ENCODE measurements around the gene SOX6.

DNA sequence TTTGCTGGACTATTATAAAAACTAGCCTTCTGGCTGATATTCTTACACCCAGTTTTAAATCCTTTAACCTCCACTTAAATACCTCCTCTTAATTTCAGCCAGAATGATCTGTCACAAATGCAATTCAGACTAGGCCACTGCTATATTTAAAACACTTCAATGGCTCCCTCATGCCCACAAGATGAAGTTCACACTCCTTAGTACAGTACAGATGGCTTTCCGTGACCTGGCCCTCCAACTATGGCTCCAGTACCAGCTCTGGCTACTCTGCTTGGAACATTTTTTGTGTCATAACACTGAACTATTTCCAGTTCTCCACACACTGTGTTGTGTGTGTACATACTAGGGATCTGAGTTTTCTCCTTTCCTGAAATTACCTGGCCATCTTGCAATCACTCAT lies 353.4 kb downstream of the SOX6 start:
- TF ChIP-seq, protein P1, sequence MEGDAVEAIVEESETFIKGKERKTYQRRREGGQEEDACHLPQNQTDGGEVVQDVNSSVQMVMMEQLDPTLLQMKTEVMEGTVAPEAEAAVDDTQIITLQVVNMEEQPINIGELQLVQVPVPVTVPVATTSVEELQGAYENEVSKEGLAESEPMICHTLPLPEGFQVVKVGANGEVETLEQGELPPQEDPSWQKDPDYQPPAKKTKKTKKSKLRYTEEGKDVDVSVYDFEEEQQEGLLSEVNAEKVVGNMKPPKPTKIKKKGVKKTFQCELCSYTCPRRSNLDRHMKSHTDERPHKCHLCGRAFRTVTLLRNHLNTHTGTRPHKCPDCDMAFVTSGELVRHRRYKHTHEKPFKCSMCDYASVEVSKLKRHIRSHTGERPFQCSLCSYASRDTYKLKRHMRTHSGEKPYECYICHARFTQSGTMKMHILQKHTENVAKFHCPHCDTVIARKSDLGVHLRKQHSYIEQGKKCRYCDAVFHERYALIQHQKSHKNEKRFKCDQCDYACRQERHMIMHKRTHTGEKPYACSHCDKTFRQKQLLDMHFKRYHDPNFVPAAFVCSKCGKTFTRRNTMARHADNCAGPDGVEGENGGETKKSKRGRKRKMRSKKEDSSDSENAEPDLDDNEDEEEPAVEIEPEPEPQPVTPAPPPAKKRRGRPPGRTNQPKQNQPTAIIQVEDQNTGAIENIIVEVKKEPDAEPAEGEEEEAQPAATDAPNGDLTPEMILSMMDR (IDR thresholded peaks at IDR 0.05), result no peak
- no peak for TF ChIP-seq POLR2A (IDR thresholded peaks at IDR 0.05)

Measured in right lobe of liver (tissue), 4 donors.